AG08395 (cell line): ENCODE data around the gene PDCL3.

Experiments used
- DNase-seq: peaks from one replicate; pipeline ENCODE4 v3.0.0; 2012; ENCODE audit warnings: mixed read lengths, low spot score

The PDCL3 gene

DNA sequence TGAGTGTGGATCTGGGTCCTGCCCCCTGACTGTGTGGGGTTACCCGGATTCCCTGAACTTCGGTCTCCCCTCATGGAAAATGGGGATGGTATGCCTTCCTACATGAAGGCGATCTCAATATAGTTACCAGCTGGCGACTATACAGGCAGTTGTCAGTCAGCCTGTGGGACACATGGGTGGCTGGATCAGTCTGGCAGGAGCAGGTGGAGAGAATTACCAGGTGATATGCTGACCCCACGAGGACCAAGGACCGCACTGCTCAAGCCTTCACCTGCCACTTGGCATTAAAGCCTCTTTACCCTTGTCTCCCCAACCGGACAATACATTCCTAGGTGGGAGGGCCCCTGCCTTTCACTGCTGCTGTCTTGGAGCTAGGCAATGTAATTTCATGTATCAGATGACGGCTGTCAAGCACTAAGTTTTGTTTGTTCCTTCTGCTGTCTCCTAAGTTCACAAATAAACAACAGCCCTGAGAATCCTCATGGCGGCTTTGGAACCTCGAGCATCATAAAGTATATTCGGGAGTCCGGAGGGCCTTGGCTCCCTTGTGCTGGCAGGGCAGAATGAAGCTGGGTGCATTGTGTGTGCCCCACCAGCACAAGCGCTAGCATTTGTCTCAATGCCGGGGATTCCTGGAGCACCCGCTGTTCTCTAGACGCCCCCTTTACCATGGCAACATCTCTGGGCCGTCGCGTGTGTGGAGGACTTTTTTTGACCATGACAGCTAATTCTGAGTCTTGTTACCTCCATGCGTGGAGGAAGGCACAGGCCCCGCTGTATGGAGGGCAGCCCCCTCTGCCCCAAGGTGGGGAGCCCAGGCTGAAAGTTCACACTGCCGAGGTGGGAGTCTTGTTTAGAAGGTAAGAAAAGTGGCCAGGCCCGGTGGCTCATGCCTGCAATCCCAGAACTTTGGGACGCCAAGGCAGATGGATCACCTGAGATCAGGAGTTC, 48.6 kb downstream of the PDCL3 start:
- no peak for DNase-seq

DNA sequence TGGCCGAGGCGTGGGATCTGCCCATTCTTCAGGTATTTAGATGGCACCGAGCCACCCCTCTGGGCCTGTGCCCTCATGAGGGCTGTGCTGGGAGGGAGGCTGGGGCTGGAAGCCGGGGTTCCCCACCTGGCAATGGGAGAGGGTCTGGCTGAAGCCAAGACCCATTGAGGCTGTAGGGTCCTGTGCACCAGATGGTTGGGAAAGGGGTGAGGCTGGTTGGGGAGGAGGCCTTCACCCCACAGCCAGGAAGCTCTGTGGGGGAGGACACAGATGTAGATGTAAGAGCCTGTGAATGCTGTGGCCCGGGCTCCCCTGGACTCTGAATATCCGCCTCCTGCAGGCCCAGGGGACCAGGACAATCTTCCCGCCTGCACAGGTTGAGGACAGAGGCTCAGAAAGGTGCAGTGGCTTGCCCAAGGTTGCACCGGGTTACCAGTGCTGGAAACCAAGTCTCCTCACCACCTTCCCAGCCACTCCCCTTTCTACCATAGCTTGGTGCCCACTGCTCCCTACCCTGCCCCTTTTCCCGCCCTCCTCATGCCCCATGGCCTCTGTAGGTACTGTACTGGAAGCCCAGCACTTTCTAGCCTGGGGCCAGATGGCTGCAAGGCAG, 49.7 kb downstream of the PDCL3 start:
- no peak for DNase-seq

DNA sequence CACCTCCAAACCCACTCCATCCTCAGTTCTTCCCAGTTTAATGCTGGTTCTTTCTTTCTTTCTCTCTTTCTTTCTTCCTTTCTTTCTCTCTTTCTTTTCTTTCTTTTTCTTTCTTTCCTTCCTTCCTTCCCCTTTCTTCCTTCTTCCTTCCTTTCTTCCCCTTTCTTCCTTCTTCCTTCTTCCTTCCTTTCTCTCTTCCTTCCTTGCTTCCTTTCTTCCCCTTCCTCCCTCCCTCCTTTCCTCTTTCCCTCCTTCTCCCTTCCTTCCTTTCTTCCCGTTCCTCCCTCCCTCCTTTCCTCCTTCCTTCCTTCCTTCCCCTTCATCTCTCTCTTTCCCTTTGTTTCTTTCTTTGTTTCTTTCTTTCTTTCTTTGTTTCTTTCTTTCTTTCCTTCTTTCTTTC, 50.9 kb downstream of the PDCL3 start:
- DNase-seq: no peak

DNA sequence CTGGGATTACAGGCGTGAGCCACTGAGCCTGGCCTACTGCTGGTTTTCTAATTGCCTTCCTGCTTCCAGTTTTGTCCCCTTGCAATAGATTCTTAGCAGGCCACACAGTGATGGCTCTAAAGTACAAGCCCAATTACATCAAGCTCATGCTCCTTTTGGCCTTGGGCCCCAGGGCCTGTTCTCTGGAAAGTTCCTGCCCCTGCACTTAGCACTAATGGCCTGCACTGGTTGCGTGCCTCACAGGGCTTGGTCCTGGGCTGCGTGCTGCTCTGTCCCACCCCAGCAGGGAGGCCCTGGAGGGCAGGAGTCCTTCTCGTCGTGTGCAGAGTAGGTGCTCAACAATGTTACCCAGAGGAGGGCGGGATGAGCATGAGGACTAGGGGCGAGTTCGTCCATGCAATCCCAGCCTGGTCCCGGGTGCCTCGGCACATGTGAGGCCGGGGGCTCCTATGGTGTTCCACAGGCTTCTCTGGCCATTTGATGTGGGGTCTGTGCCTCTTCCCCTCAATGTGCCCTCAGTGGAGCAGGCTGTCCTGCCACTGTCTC, 51.7 kb downstream of the PDCL3 start:
- DNase-seq: no peak

DNA sequence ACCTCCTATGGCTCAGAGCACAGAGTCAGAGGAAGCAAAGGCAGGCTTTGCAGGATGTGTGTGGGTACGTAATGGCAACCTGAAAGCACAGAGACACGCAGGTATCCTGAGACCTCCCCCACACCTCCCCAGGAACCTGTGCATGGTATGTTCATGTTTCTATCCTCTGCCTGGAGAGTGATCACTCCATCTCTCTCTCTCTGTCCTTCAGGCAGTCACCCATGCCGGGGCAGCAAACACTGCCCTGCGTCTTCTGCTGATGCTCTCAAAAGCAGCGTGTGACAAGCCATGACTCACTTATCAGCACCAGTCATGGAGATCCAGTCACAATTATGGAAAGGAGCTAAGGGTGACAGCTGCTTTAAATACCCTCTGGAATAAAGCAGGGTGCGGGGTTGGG, 52.7 kb downstream of the PDCL3 start:
- DNase-seq: no peak

DNA sequence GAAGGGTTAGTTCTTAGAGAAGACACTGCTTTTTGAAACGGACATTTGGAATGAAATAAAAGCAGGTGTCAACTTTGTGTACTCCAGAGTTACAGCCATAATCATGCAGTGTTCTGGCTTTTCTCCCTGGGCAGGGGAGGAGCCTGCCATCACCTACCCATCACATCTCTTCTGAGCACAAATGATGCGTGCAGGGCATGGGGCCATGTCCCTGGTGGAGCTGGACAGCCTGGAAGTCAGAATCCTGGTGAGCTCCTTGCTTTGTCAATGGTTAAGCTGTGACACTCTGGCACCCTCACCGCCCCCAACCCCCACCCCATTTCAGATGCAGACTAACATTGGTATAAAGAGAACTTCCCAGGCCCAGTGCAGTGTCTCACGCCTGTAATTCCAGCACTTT, 53.1 kb downstream of the PDCL3 start:
- DNase-seq: no peak

DNA sequence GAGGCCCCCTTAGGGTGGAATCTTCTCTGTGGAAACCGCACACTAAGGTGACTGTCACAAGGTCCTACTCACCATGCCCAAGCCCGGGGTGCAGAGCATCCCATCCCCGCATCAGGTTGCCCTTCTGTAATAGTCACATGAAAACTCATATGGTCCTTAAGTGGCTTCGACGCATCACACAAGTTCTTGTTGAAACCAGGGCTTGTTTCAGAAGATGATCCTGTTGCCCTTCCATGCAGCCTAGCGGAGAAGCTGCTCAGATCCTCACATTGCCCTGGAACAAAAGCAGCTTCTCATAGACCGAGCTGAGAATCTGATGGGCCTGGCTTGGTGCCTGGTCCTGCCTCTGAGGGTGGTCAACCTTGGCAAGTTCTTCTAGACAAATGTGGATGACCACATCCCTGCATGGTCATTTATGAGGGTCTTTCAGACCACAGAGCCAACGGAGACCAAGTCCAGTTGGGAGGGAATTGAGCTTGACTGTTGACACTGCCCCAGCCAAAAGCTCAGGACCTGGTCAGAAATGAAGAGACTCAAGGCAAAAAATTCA, 54.1 kb downstream of the PDCL3 start:
- no peak for DNase-seq

DNA sequence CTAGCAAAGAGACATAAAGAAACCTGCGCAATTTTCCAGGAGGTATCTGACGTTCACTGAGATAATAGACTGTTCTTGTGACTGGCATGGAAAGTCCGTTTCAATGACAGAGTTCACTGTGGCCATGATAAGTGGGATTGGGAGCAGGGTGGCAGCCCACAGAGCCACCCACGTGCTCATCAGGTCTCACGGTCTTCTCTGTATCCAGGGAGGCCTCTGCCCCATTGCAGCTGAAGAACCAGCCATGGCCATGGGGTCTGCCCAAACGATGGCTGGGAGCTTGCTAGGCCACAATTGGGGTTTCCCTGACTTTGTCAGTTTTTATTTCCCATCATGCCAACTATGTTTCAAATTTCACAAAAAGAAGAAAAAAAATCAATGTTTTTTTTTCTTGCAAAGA, 57.2 kb downstream of the PDCL3 start:
- DNase-seq: no peak

DNA sequence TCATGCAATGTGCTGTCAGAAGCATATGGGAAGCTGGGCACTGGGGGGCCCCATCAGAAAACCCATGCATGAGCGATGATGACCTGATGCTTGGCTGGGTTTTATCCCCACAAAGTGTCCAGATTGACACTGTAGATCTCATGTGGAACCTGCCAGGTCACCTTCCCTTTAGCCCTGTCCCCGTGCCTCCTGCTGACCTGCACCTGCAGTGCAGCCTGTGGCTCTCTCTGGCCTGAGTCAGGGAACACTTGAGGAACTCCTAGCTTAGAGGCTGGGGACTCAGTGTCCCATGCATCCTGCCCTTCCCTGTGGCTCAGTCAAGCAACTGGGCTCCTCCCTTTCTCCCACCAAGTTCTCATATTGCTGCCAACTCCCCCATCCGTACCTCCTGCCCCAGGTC, 57.7 kb downstream of the PDCL3 start:
- DNase-seq: no peak

DNA sequence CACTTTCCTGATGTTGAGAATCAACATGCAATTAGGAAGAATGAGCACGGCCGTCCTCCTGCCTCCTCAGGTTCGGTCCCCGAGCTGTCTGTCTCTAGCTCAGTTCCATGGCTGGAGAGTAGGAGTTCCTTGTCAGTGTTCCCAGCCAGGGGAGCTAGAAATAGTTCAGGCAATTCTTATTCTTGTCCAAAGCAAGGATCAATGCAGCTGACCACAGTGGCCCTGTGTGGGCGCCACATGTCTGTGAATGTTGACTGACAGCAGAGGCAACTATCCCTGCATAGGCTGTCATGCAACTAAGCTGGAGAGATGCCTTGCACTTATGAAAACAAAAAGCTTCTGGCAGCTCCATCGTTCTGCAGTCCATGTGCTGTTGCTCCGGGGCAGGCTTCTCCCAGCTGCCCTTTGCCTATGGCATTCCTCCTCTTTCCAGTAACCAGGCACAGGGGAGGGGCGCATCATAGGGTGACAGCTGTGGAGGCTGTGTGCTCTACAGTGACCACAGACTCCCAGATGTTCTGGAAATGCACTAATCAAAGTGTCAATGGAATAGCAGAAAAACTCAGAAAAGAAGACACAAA, 58.7 kb downstream of the PDCL3 start:
- DNase-seq: no peak

DNA sequence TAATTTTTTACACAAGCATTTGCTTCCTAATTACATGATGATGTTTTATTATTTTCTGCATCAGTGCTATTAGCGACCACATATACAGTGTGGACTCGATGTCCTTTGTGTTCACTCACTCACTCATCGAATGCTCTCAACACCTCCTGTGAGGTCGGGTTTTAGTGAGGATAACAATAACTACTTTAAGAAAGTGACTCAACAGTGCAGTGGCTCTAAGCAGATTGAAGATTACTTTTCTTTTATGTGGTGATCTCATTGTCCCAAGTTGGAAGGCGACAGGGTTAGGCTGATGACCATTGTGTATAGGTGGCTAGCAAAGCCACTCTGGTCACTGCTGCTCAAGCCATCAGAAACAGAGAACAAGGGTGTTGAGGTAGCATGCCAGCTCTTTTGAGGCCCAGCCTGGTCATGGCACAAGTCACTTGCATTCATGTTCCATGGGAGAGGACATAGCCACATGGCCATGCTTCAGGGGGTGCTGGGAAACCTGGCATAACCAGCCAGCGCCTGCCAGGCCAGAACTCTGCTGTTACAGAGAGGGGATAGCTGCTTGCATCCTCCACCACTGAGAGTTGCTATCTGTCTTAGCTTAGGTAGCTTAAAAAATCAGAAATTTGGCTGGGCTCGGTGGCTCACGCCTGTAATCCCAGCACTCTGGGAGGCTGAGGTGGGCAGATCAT, 60.4 kb downstream of the PDCL3 start:
- no peak for DNase-seq

DNA sequence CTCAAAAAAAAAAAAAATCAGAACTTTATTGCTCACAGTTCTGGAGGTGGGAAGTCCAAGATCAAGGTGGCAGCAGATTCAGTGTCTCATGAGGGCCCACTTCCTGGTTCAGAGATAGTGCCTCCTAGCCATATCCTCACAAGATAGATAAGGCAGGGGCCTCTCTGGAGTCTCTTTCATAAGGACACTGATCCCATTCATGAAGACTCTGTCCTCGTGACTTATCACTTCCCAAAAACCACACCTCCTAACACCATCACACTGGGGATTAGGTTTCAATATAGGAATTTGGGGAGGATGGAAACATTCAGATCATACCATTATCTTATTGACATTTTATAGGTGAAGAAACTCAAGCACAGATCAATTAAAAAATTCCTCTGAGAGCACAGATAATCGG, 61.1 kb downstream of the PDCL3 start:
- no peak for DNase-seq

DNA sequence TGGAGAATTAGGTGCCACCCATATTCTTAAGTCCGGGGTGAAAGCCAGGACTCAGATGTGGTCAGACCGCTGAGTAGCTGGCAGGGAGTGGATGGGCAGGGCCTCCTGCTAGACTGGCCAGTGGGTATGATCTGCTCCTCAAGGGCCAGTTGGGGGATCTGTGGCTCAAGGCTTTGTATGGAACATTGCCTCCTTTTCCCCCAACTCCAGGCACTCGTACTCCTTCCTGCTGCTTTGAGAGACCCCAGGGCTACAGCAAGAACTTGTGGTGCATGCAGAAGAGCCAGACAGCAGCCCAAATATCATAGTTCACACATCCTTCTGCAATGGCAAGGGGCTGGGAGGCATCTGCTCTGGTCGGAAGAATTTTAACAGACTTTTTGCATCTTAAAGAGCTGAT, 61.7 kb downstream of the PDCL3 start:
- DNase-seq: no peak

DNA sequence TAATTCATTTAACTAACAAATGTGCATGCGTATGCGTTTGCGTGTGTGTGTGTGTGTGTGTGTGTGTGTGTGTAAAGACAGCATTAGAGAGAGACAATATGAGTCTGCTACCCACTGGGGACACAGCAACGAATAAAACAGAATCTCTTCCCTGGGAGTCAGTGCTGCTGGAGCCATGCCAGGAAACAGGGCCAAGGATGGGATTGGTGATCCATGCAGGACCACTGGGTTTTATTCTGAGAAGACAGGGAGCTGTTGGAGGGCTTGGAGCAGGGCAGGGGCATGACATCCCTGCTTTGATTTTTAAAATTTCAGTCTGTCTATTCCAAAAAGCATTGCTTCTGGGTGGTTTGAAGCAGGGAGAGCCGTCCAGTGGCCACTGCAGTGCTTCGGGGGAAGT, 62.9 kb downstream of the PDCL3 start:
- no peak for DNase-seq
